ENCODE data around the gene DYNC1I2. TPM values are rescaled to one million over a fixed set of nuclear protein-coding genes. Genes with fewer than 3 reads are reported as not detected.

The DYNC1I2 gene
- total RNA-seq, 1 experiment from 2014 or later: 67.1 TPM

- no TSS peak for BruUV-seq (replicated peaks)
- H3K36me3 Mint-ChIP-seq (ENCODE audit: insufficient read depth, unreplicated experiment): no peaks in the 10 kb centered on the region
- no peaks in the 10 kb centered on the region for H3K9me3 Mint-ChIP-seq (ENCODE audit: low read depth, unreplicated experiment)
- H3K4me1 Mint-ChIP-seq (ENCODE audit: low read depth, unreplicated experiment): no peaks in the 10 kb centered on the region
- CTCF ChIA-PET: no interaction called here
- intact Hi-C loops (cut with micrococcal nuclease; ENCODE audit: unreplicated experiment): no loop called here
- no peak for TF ChIP-seq CTCF (IDR thresholded peaks at IDR 0.05; ENCODE audit: unreplicated experiment)
- no peak overlapping the region for H3K27ac Mint-ChIP-seq (ENCODE audit: unreplicated experiment)
- H3K4me3 Mint-ChIP-seq (ENCODE audit: low read depth, unreplicated experiment): no peak overlapping the region
- H3K27me3 Mint-ChIP-seq (ENCODE audit: unreplicated experiment): no peaks in the 10 kb centered on the region
- no peak for DNase-seq
Measured at GRCh38 chr2:171787333-171788072, 100.2 kb downstream of the DYNC1I2 start.

- Mint-ChIP-seq H3K4me1 (ENCODE audit: low read depth, unreplicated experiment) (no peaks in the 10 kb centered on the region), H3K9me3 (ENCODE audit: low read depth, unreplicated experiment) (no peaks in the 10 kb centered on the region), H3K27ac (ENCODE audit: unreplicated experiment) (no peak overlapping the region), H3K36me3 (ENCODE audit: insufficient read depth, unreplicated experiment) (no peaks in the 10 kb centered on the region), H3K4me3 (ENCODE audit: low read depth, unreplicated experiment) (no peak overlapping the region), H3K27me3 (ENCODE audit: unreplicated experiment) (no peaks in the 10 kb centered on the region)
- BruUV-seq (replicated peaks): no TSS peak
- intact Hi-C loops (cut with micrococcal nuclease; ENCODE audit: unreplicated experiment): no loop called here
- TF ChIP-seq CTCF (IDR thresholded peaks at IDR 0.05; ENCODE audit: unreplicated experiment): no peak
- CTCF ChIA-PET: no interaction called here
- DNase-seq: no peak
Measured at GRCh38 chr2:171788316-171788993, 101.2 kb downstream of the DYNC1I2 start.

GRCh38 chr2:171789956-171790355 lies 102.7 kb downstream of the DYNC1I2 start:
- Mint-ChIP-seq H3K27ac (ENCODE audit: unreplicated experiment) (no peak overlapping the region), H3K4me1 (ENCODE audit: low read depth, unreplicated experiment) (no peaks in the 10 kb centered on the region), H3K9me3 (ENCODE audit: low read depth, unreplicated experiment) (no peaks in the 10 kb centered on the region), H3K27me3 (ENCODE audit: unreplicated experiment) (no peaks in the 10 kb centered on the region), H3K4me3 (ENCODE audit: low read depth, unreplicated experiment) (no peak overlapping the region), H3K36me3 (ENCODE audit: insufficient read depth, unreplicated experiment) (no peaks in the 10 kb centered on the region)
- CTCF ChIA-PET: interaction anchor here (0.5 to 0.6 kb wide), 2 partner anchors 288 to 355 kb away, joined by 3 to 7 read pairs; no protein-coding TSS in a partner anchor
- no peak for DNase-seq
- no TSS peak for BruUV-seq (replicated peaks)
- intact Hi-C loops (cut with micrococcal nuclease; ENCODE audit: unreplicated experiment): no loop called here
- no peak for TF ChIP-seq CTCF (IDR thresholded peaks at IDR 0.05; ENCODE audit: unreplicated experiment)

- intact Hi-C loops (cut with micrococcal nuclease; ENCODE audit: unreplicated experiment): no loop called here
- Mint-ChIP-seq H3K27me3 (ENCODE audit: unreplicated experiment) (no peaks in the 10 kb centered on the region), H3K4me3 (ENCODE audit: low read depth, unreplicated experiment) (no peak overlapping the region), H3K4me1 (ENCODE audit: low read depth, unreplicated experiment) (no peaks in the 10 kb centered on the region), H3K9me3 (ENCODE audit: low read depth, unreplicated experiment) (no peaks in the 10 kb centered on the region), H3K27ac (ENCODE audit: unreplicated experiment) (no peak overlapping the region), H3K36me3 (ENCODE audit: insufficient read depth, unreplicated experiment) (no peaks in the 10 kb centered on the region)
- no TSS peak for BruUV-seq (replicated peaks)
- no peak for DNase-seq
- TF ChIP-seq CTCF (IDR thresholded peaks at IDR 0.05; ENCODE audit: unreplicated experiment): no peak
- CTCF ChIA-PET: no interaction called here
Measured at GRCh38 chr2:171791361-171791760, 104.1 kb downstream of the DYNC1I2 start.
